Measurements from ENCODE around the gene ZFAND2A.

Gene ZFAND2A

DNA sequence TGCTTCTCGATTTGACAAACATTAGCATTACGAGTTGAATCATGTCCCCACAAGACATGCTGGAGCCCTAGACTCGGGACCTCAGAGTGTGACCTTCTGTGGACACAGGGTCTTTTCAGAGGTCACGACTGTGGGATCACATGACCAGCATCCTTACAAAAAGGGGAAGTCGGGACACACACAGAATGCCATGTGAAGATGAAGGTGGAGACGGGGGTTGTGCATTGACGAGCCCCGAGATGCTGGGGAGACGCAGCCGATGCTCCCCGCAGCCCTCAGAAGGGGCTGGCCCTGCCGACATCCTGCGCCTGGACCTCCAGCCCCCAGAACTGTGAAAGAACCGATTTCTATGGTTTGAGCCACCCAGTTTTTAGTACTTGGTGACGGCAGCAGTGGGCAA, 7.5 kb downstream of the ZFAND2A start:
- TF ChIP-seq ZNF426 (tag by site-specific recombination; IDR thresholded peaks at IDR 0.05) (no peak), ZNF830 (tag by site-specific recombination; IDR thresholded peaks at IDR 0.05; ENCODE audit: low read depth) (no peak), ZNF596 (tag by site-specific recombination; IDR thresholded peaks at IDR 0.05) (no peak), ZNF37A (tag by site-specific recombination; IDR thresholded peaks at IDR 0.05) (no peak), ZNF391 (tag by site-specific recombination; IDR thresholded peaks at IDR 0.05; ENCODE audit: borderline replicate concordance, low read depth) (no peak), ZNF670 (tag by site-specific recombination; IDR thresholded peaks at IDR 0.05; ENCODE audit: low read depth) (no peak), SETDB1 (IDR thresholded peaks at IDR 0.05; ENCODE audit: insufficient read length, low read length) (no peak), ZNF624 (tag by site-specific recombination; IDR thresholded peaks at IDR 0.05) (no peak), ZNF501 (tag by site-specific recombination; IDR thresholded peaks at IDR 0.05) (no peak)
- TF ChIP-seq, protein P1, sequence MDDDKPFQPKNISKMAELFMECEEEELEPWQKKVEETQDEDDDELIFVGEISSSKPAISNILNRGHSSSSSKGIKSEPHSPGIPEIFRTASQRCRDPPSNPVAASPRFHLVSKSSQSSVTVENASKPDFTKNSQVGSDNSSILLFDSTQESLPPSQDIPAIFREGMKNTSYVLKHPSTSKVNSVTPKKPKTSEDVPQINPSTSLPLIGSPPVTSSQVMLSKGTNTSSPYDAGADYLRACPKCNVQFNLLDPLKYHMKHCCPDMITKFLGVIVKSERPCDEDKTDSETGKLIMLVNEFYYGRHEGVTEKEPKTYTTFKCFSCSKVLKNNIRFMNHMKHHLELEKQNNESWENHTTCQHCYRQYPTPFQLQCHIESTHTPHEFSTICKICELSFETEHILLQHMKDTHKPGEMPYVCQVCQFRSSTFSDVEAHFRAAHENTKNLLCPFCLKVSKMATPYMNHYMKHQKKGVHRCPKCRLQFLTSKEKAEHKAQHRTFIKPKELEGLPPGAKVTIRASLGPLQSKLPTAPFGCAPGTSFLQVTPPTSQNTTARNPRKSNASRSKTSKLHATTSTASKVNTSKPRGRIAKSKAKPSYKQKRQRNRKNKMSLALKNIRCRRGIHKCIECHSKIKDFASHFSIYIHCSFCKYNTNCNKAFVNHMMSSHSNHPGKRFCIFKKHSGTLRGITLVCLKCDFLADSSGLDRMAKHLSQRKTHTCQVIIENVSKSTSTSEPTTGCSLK (tag by site-specific recombination; IDR thresholded peaks at IDR 0.05) = no peak
- TF ChIP-seq, protein P2, sequence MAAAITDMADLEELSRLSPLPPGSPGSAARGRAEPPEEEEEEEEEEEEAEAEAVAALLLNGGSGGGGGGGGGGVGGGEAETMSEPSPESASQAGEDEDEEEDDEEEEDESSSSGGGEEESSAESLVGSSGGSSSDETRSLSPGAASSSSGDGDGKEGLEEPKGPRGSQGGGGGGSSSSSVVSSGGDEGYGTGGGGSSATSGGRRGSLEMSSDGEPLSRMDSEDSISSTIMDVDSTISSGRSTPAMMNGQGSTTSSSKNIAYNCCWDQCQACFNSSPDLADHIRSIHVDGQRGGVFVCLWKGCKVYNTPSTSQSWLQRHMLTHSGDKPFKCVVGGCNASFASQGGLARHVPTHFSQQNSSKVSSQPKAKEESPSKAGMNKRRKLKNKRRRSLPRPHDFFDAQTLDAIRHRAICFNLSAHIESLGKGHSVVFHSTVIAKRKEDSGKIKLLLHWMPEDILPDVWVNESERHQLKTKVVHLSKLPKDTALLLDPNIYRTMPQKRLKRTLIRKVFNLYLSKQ (tag by site-specific recombination; IDR thresholded peaks at IDR 0.05; ENCODE audit: borderline replicate concordance) = no peak
- TF ChIP-seq, protein P3, sequence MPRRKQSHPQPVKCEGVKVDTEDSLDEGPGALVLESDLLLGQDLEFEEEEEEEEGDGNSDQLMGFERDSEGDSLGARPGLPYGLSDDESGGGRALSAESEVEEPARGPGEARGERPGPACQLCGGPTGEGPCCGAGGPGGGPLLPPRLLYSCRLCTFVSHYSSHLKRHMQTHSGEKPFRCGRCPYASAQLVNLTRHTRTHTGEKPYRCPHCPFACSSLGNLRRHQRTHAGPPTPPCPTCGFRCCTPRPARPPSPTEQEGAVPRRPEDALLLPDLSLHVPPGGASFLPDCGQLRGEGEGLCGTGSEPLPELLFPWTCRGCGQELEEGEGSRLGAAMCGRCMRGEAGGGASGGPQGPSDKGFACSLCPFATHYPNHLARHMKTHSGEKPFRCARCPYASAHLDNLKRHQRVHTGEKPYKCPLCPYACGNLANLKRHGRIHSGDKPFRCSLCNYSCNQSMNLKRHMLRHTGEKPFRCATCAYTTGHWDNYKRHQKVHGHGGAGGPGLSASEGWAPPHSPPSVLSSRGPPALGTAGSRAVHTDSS (tag by site-specific recombination; IDR thresholded peaks at IDR 0.05) = no peak
- no peaks in the 10 kb centered on the region for H3K9me3 ChIP-seq (ENCODE audit: control insufficient read depth, insufficient read depth, low read depth, low read length)
- no peak overlapping the region for H3K27ac ChIP-seq (ENCODE audit: extremely low read depth, low read depth, low read length)
- POLR2A ChIA-PET = no interaction called here
- H3K4me1 ChIP-seq (ENCODE audit: control insufficient read depth, insufficient read depth, low read length) = no peaks in the 10 kb centered on the region
- H3K36me3 ChIP-seq (ENCODE audit: control insufficient read depth in 2 of 2, insufficient read depth in 1 of 2, low read length in 2 of 2) = peaks cover 12 to 69% of the 10 kb centered on the region in 2 experiments; a peak in 2 of 3 replicates
- no peak overlapping the region for H3K4me3 ChIP-seq (ENCODE audit: low read depth, low read length)
- CTCF ChIA-PET = interaction anchor here (1.4 to 2.0 kb wide), 2 partner anchors 14 to 23 kb away, joined by 4 to 7 read pairs; a partner anchor contains a TSS

DNA sequence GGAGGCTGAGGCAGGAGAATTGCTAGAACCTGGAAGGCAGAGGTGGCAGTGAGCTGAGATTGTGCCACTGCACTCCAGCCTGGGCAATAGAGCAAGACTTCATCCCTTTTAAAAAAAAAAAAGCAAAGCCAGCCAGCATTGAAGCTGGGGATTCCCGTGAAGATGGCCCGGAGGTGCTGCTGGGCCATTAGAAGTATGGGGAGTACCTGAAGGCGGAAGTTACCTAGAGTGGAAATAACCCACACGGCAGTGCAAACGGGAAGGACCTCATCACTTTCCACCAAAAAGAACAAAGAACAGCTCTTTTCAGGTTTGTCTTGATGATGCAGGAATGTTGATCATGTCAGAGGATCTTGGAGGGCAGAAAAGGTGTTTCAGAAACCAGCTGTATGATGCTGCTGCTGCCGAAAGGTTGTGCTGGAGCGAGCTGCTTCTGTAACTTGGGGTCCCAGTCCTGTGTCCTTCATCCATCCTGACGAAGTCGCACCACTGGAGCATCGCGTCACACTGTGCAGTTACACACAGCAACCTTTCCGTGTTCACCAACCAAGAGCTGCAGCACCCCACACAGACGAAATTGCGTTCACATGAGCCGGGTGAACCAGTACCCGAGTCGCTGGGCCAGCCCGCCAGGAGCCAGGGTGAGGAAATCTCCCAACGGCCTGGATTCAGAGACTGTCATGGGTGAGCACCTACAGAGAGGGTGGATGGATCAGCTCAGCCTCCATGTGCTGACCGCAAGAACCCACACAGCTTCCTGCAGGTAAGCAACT, 8.2 kb downstream of the ZFAND2A start:
- ChIA-PET CTCF (interaction anchor here (0.5 to 2.0 kb wide), 4 partner anchors 14 to 100 kb away, joined by 3 to 7 read pairs (median 4); a partner anchor contains a TSS), POLR2A (interaction anchor here (0.6 to 0.8 kb wide), 2 partner anchors 13 to 71 kb away, joined by 4 read pairs; a partner anchor contains a TSS)
- H3K36me3 ChIP-seq (ENCODE audit: control insufficient read depth in 2 of 2, insufficient read depth in 1 of 2, low read length in 2 of 2) = peaks cover 12 to 63% of the 10 kb centered on the region in 2 experiments; a peak in 2 of 3 replicates
- no peak overlapping the region for H3K27ac ChIP-seq (ENCODE audit: extremely low read depth, low read depth, low read length)
- no peak overlapping the region for H3K4me3 ChIP-seq (ENCODE audit: low read depth, low read length)
- no peaks in the 10 kb centered on the region for H3K4me1 ChIP-seq (ENCODE audit: control insufficient read depth, insufficient read depth, low read length)
- no peaks in the 10 kb centered on the region for H3K9me3 ChIP-seq (ENCODE audit: control insufficient read depth, insufficient read depth, low read depth, low read length)
- no peak for TF ChIP-seq ZBTB17 (tag by site-specific recombination; IDR thresholded peaks at IDR 0.05)
- TF ChIP-seq ZNF843 (tag by site-specific recombination; IDR thresholded peaks at IDR 0.05) = no peak

DNA sequence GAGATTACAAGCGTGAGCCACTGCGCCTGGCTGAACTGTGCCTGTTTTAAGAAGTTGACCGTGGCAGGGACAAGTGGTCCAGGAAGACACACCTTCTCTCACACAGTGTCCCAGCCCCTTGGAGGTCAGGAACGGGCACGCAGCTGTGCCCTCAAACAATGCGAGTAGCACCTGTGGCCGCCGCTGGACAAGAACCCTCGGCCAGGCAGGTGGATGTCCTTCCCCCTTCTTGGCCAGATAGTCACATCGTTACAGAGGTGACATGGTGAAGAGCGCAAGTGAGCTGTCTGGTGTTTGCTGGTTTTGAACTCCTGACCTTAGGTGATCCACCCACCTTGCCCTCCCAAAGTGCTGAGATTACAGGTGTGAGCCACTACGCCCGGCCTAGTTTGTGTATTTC, 8.8 kb downstream of the ZFAND2A start:
- CTCF ChIA-PET = interaction anchor here (0.6 to 2.0 kb wide), 3 partner anchors 9 to 25 kb away, joined by 3 to 7 read pairs (median 4); a partner anchor contains a TSS
- POLR2A ChIA-PET = interaction anchor here (0.6 to 0.8 kb wide), 2 partner anchors 13 to 71 kb away, joined by 4 read pairs; a partner anchor contains a TSS
- no peak for TF ChIP-seq ZNF274 (IDR thresholded peaks at IDR 0.05; ENCODE audit: low read length)
- no peak for TF ChIP-seq ZNF274 (tag by site-specific recombination; IDR thresholded peaks at IDR 0.05; ENCODE audit: borderline replicate concordance)
- TF ChIP-seq, protein P4, sequence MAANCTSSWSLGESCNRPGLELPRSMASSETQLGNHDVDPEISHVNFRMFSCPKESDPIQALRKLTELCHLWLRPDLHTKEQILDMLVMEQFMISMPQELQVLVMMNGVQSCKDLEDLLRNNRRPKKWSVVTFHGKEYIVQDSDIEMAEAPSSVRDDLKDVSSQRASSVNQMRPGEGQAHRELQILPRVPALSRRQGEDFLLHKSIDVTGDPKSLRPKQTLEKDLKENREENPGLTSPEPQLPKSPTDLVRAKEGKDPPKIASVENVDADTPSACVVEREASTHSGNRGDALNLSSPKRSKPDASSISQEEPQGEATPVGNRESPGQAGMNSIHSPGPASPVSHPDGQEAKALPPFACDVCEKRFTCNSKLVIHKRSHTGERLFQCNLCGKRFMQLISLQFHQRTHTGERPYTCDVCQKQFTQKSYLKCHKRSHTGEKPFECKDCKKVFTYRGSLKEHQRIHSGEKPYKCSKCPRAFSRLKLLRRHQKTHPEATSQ (tag by site-specific recombination; IDR thresholded peaks at IDR 0.05) = no peak
- TF ChIP-seq, protein P5, sequence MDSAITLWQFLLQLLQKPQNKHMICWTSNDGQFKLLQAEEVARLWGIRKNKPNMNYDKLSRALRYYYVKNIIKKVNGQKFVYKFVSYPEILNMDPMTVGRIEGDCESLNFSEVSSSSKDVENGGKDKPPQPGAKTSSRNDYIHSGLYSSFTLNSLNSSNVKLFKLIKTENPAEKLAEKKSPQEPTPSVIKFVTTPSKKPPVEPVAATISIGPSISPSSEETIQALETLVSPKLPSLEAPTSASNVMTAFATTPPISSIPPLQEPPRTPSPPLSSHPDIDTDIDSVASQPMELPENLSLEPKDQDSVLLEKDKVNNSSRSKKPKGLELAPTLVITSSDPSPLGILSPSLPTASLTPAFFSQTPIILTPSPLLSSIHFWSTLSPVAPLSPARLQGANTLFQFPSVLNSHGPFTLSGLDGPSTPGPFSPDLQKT (IDR thresholded peaks at IDR 0.05; ENCODE audit: borderline replicate concordance, low read depth, low read length) = no peak
- Histone ChIP-seq H3K36me3 (ENCODE audit: control insufficient read depth in 2 of 2, insufficient read depth in 1 of 2, low read length in 2 of 2) (peaks cover 12 to 58% of the 10 kb centered on the region in 2 experiments; a peak in 2 of 3 replicates), H3K4me1 (ENCODE audit: control insufficient read depth, insufficient read depth, low read length) (no peaks in the 10 kb centered on the region), H3K9me3 (ENCODE audit: control insufficient read depth, insufficient read depth, low read depth, low read length) (no peaks in the 10 kb centered on the region), H3K27ac (ENCODE audit: extremely low read depth, low read depth, low read length) (no peak overlapping the region), H3K4me3 (ENCODE audit: low read depth, low read length) (no peak overlapping the region)
